HepG2 (cell line): Measurements from ENCODE around the gene BORCS5. TPM values are rescaled to one million over a fixed set of nuclear protein-coding genes. Genes with fewer than 3 reads are reported as not detected.

ENCODE experiments used
- ATAC-seq: fragments of 200-7000 bp; cut with Tn5 transposase; 3 replicates; pipeline ENCODE4 v1.9.1; 2020; ENCODE audit warnings: mild to moderate bottlenecking, moderate library complexity
- BruUV-seq: library from RNA; stranded (reverse); fragments of 400-500 nt; replicated peaks from 2 replicates; lab custom pipeline; 2021; lab: Mats Ljungman, UMichigan
- CTCF ChIA-PET: fragments of 300-600 bp; formaldehyde crosslinking; extraction: SDS; loops from one replicate; lab custom pipeline; 2021; ENCODE audit warnings: low total read pairs, inconsistent platforms, low intra/inter-chr PET ratio; lab: Yijun Ruan, JAX
- POLR2A ChIA-PET: fragments of 350-600 bp; sonication (Branson Sonifier 250); formaldehyde crosslinking; loops from one replicate; lab custom pipeline; 2020; ENCODE audit warnings: antibody characterized with exemption, inconsistent platforms; lab: Yijun Ruan, JAX
- DNase-seq: peaks from one replicate; pipeline ENCODE4 v3.0.0-alpha.2; 2015; ENCODE audit warnings: low spot score
- FAIRE-seq: peaks from 3 replicates; lab custom pipeline; 2011; peaks lifted over from hg19 to GRCh38; lab: Jason Lieb, UNC
- H2AFZ ChIP-seq: one replicate; pipeline ENCODE4 v1.6.1; 2011; ENCODE audit warnings: low read length, inconsistent platforms
- H3K27ac ChIP-seq: fragments of 300-600 bp; 3 replicates; pipeline ENCODE4 v1.8.0; 2011; ENCODE audit warnings: mixed run types, mild to moderate bottlenecking, mixed read lengths, low read length, inconsistent platforms; ENCODE audit not compliant: insufficient read depth; ENCODE audit errors: extremely low read length
- H3K27me3 ChIP-seq, 2 experiments: fragments of 200-600 bp in 1 of 2; 2 replicates in 1 of 2; 3 replicates in 1 of 2; pipeline versions ENCODE4 v1.6.0 to v1.8.0; 2011; ENCODE audit warnings: low read length in 2 of 2, mild to moderate bottlenecking in 2 of 2, moderate library complexity in 2 of 2, inconsistent platforms in 1 of 2; ENCODE audit not compliant: insufficient read depth in 2 of 2, control insufficient read depth in 1 of 2
- H3K36me3 ChIP-seq, 2 experiments: fragments of 200-600 bp in 1 of 2; replicated peaks in 1 of 2; 2 replicates in 1 of 2; 3 replicates in 1 of 2; pipeline versions ENCODE4 v1.5.1 to v1.8.0; 2011; ENCODE audit warnings: low read length in 2 of 2, inconsistent platforms in 1 of 2; ENCODE audit not compliant: insufficient read depth in 2 of 2, control insufficient read depth in 1 of 2
- H3K4me1 ChIP-seq: 2 replicates; pipeline ENCODE4 v1.5.1; 2012; ENCODE audit warnings: low read length, inconsistent platforms; ENCODE audit not compliant: insufficient read depth
- H3K4me2 ChIP-seq: 2 replicates; pipeline ENCODE4 v1.6.0; 2011; ENCODE audit warnings: low read depth, low read length, inconsistent platforms
- H3K4me3 ChIP-seq, 3 experiments: fragments of 200-600 bp in 1 of 3; sonication (generic), shearing (Covaris generic) in 1 of 3; replicated peaks in 1 of 3; 2 replicates each; pipeline ENCODE4 v1.5.1; 2011 to 2016; ENCODE audit warnings: low read length in 3 of 3, inconsistent platforms in 2 of 3, low read depth in 2 of 3, mild to moderate bottlenecking in 2 of 3, control low read depth in 1 of 3, mixed read lengths in 1 of 3; ENCODE audit not compliant: insufficient read depth in 1 of 3
- H3K79me2 ChIP-seq: one replicate; pipeline ENCODE4 v1.6.1; 2011; ENCODE audit warnings: low read length, inconsistent platforms; ENCODE audit not compliant: insufficient read depth
- H3K9ac ChIP-seq: 2 replicates; pipeline ENCODE4 v1.6.0; 2011; ENCODE audit warnings: mild to moderate bottlenecking, low read depth, low read length, inconsistent platforms; ENCODE audit not compliant: insufficient read depth
- H3K9me3 ChIP-seq: 2 replicates; pipeline ENCODE4 v1.5.1; 2012; ENCODE audit warnings: mild to moderate bottlenecking, low read length
- H4K20me1 ChIP-seq: 2 replicates; pipeline ENCODE4 v1.6.0; 2011; ENCODE audit warnings: inconsistent platforms, mild to moderate bottlenecking, low read length, moderate library complexity; ENCODE audit not compliant: insufficient read depth
- AGO2 ChIP-seq: fragments of 200-400 bp; formaldehyde crosslinking; optimal IDR thresholded peaks from 2 replicates; pipeline ENCODE3; 2017; ENCODE audit warnings: mild to moderate bottlenecking, low read depth, low read length, moderate library complexity
- DR1 ChIP-seq: sonication (generic); formaldehyde crosslinking; IDR thresholded peaks from 2 replicates; pipeline ENCODE4 v1.8.0; 2021; ENCODE audit warnings: mild to moderate bottlenecking, missing genetic modification reagents, inconsistent platforms
- PITX1 ChIP-seq: sonication (generic); formaldehyde crosslinking; IDR thresholded peaks from 2 replicates; pipeline ENCODE4 v1.5.1; 2020; ENCODE audit warnings: mild to moderate bottlenecking, missing genetic modification reagents
- RNF2 ChIP-seq: fragments of 450-650 bp; conservative IDR thresholded peaks from 2 replicates; pipeline ENCODE4 v1.6.1; 2016; ENCODE audit warnings: low read depth
- SOX13 ChIP-seq, 3 experiments: fragments of 450-650 bp in 1 of 3; sonication (generic) in 1 of 3; formaldehyde crosslinking in 1 of 3; IDR thresholded peaks in 2 of 3; conservative IDR thresholded peaks in 1 of 3; 2 replicates each; pipeline versions ENCODE4 v1.5.0 to v1.6.1; 2016 to 2020; ENCODE audit warnings: antibody characterized with exemption in 1 of 3, mild to moderate bottlenecking in 1 of 3, missing compliant biosample characterization in 1 of 3, missing genetic modification reagents in 1 of 3, moderate library complexity in 1 of 3
- WGBS: methylation state at CpG from one replicate; pipeline ENCODE4 v1.1.6; 2017; ENCODE audit warnings: low lambda C conversion rate; 5-methylcytosine and 5-hydroxymethylcytosine counted together
- in situ Hi-C: cut with HindIII; loops from 2 replicates; pipeline ENCODE4 v1.10.0; 2017; ENCODE audit warnings: low pct_unique_long_range_greater_than_20kb; ENCODE audit not compliant: extremely low pct_ligation_motif_present
- intact Hi-C: fragments of 100-400 bp; cut with micrococcal nuclease; formaldehyde crosslinking; loops from one replicate; pipeline ENCODE4 v1.10.0; 2022; ENCODE audit not compliant: unreplicated experiment
- polyA plus RNA-seq, 8 experiments: library from polyadenylated mRNA; depleted of rRNA in 3 of 8; stranded (reverse) in 7 of 8; unstranded in 1 of 8; fragments of >200 nt; fragmentation: Illumina TruSeq in 4 of 8; extraction: Trizol in 4 of 8; gene quantifications; 2 replicates each; pipeline versions ENCODE4 v1.2.1 to v1.2.3, GENCODE V29; 2011 to 2016; ENCODE audit warnings: low read depth in 4 of 8, missing spikeins in 1 of 8, mixed read lengths in 1 of 8; ENCODE audit not compliant: insufficient read depth in 1 of 8
- total RNA-seq, 5 experiments: library from RNA; depleted of rRNA; stranded (reverse); fragments of >200 nt; fragmentation: Illumina TruSeq; extraction: Trizol; gene quantifications; 2 replicates each; pipeline ENCODE4 v1.2.3, GENCODE V29; 2016; ENCODE audit warnings: low read depth in 1 of 5
- TF ChIP-seq, protein P1 (sequence below): sonication (generic); formaldehyde crosslinking; IDR thresholded peaks from 2 replicates; pipeline ENCODE4 v1.9.0; 2021; ENCODE audit warnings: mild to moderate bottlenecking, missing genetic modification reagents
- TF ChIP-seq, protein P2 (sequence below): IDR thresholded peaks from 2 replicates; pipeline ENCODE4 v1.6.1; 2018; ENCODE audit warnings: missing genetic modification reagents

Gene BORCS5
- total and polyA plus RNA-seq, 2 of the 13 experiments (the other 11 are each of a cell fraction or from before 2014, with no cell fraction given) = 3.9 to 4.7 TPM

DNA sequence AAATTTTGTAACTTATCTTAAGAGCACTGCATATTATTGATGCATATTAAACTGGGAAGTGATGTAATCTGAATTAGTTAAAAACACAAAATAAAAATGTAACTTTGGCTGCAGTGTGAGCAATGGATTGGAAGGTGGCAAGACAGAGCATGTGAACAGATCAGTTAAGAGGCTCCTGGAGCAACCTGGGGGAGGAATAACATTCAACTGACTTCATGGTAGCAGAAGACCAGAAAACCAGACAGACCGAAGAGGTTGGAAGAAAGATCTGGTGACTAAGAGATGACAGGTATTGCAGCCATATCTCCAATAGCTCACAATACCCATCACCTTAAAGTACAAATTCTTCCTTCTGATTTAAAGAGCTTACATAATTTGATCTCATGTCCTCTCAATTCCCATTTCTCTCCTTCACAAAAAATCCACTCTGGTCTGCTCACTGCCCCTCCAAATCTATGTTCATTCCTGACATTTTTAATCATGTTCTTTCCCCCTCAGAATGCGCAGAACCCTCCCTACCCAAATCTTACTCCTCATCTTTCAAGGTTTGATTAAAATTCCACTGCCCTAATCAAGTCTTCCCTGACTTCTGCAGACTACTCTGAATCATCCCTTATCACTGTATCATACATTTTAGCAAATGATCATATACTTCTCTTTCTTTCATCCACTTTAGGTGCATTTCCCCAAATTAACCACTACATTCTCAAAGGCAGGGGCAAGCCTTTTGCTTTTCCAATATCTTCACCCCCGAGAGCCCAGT lies 154.3 kb downstream of the BORCS5 start:
- CTCF ChIA-PET = no interaction called here
- no peak overlapping the region for H3K27ac ChIP-seq
- intact Hi-C loops = no loop called here

DNA sequence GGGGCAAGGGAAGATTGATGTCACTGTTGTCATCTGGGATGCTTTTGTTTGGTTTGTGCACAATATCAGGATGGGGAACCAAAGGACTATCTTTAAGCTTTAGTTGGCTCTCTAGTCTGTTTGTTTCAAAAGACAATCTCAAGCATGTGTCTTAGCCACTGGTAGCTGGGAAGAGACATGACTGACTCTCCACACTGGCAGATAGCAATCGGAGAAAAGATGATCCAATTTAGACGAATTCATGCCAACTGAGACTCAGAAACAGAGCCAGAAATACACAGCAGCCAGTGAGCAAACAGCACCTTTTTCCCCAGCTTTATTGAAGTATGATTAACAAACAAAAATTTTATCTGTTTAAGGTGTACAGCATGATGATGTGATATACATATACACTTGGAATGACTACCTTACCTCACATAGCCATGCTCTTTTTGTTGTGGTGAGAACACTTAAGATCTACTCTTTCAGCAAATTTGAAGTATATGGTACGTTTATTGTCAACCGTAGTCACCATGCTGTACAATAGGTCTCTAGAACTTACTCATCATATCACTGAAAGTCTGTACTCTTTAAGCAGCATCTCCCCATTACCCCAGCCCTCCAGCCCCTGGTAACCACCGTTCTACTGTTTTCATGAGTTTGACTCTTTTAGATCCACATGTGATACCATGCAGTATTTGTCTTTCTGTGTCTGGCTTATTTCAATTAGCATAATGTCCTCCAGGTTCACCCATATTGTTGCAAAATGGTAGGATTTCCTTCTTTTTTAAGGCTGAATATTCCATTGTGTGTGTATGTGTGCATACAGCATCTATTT lies 155.2 kb downstream of the BORCS5 start:
- in situ Hi-C loops = no loop called here
- 97% methylated on average over 5 of the region's 5 CpGs for WGBS
- POLR2A ChIA-PET = no interaction called here
- TF ChIP-seq, protein P1, sequence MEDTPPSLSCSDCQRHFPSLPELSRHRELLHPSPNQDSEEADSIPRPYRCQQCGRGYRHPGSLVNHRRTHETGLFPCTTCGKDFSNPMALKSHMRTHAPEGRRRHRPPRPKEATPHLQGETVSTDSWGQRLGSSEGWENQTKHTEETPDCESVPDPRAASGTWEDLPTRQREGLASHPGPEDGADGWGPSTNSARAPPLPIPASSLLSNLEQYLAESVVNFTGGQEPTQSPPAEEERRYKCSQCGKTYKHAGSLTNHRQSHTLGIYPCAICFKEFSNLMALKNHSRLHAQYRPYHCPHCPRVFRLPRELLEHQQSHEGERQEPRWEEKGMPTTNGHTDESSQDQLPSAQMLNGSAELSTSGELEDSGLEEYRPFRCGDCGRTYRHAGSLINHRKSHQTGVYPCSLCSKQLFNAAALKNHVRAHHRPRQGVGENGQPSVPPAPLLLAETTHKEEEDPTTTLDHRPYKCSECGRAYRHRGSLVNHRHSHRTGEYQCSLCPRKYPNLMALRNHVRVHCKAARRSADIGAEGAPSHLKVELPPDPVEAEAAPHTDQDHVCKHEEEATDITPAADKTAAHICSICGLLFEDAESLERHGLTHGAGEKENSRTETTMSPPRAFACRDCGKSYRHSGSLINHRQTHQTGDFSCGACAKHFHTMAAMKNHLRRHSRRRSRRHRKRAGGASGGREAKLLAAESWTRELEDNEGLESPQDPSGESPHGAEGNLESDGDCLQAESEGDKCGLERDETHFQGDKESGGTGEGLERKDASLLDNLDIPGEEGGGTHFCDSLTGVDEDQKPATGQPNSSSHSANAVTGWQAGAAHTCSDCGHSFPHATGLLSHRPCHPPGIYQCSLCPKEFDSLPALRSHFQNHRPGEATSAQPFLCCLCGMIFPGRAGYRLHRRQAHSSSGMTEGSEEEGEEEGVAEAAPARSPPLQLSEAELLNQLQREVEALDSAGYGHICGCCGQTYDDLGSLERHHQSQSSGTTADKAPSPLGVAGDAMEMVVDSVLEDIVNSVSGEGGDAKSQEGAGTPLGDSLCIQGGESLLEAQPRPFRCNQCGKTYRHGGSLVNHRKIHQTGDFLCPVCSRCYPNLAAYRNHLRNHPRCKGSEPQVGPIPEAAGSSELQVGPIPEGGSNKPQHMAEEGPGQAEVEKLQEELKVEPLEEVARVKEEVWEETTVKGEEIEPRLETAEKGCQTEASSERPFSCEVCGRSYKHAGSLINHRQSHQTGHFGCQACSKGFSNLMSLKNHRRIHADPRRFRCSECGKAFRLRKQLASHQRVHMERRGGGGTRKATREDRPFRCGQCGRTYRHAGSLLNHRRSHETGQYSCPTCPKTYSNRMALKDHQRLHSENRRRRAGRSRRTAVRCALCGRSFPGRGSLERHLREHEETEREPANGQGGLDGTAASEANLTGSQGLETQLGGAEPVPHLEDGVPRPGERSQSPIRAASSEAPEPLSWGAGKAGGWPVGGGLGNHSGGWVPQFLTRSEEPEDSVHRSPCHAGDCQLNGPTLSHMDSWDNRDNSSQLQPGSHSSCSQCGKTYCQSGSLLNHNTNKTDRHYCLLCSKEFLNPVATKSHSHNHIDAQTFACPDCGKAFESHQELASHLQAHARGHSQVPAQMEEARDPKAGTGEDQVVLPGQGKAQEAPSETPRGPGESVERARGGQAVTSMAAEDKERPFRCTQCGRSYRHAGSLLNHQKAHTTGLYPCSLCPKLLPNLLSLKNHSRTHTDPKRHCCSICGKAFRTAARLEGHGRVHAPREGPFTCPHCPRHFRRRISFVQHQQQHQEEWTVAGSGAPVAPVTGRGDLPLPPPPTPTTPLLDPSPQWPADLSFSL (CRISPR knock-in tag) = no peak
- TF ChIP-seq PITX1 (CRISPR knock-in tag) (no peak), AGO2 (no peak), SOX13 (IDR thresholded peaks at IDR 0.05) (no peak), SOX13 (CRISPR knock-in tag; conservative IDR thresholded peaks at IDR 0.05 in 1 of 2, IDR thresholded peaks at IDR 0.05 in 1 of 2) (no peak), RNF2 (no peak)
- TF ChIP-seq, protein P2, sequence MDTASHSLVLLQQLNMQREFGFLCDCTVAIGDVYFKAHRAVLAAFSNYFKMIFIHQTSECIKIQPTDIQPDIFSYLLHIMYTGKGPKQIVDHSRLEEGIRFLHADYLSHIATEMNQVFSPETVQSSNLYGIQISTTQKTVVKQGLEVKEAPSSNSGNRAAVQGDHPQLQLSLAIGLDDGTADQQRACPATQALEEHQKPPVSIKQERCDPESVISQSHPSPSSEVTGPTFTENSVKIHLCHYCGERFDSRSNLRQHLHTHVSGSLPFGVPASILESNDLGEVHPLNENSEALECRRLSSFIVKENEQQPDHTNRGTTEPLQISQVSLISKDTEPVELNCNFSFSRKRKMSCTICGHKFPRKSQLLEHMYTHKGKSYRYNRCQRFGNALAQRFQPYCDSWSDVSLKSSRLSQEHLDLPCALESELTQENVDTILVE (CRISPR knock-in tag) = no peak

More for the DNA sequence above, 154.3 kb downstream of the BORCS5 start:
- peaks cover 24% of the 10 kb centered on the region for H3K4me1 ChIP-seq
- FAIRE-seq = no peak
- H2AFZ ChIP-seq = no peak overlapping the region
- H3K4me3 ChIP-seq = no peak overlapping the region
- no peak for ATAC-seq
- BruUV-seq = no TSS peak
- DNase-seq = no peak
- H3K9ac ChIP-seq = no peak overlapping the region
- over 99% methylated on average over 3 of the region's 3 CpGs for WGBS
- H3K36me3 ChIP-seq = peaks cover 14 to 53% of the 10 kb centered on the region in 2 experiments; a peak in 4 of 5 replicates
- POLR2A ChIA-PET = no interaction called here
- peaks cover 74% of the 10 kb centered on the region for H3K79me2 ChIP-seq
- no peaks in the 10 kb centered on the region for H3K27me3 ChIP-seq
- no peak for TF ChIP-seq DR1 (CRISPR knock-in tag)
- no peaks in the 10 kb centered on the region for H3K9me3 ChIP-seq
- peaks cover 5% of the 10 kb centered on the region; the same call in 1 of the 2 replicates for H4K20me1 ChIP-seq
- H3K4me2 ChIP-seq = no peak overlapping the region
- in situ Hi-C loops = no loop called here

More for the DNA sequence above, 155.2 kb downstream of the BORCS5 start:
- H3K27me3 ChIP-seq = no peaks in the 10 kb centered on the region
- H3K9me3 ChIP-seq = no peaks in the 10 kb centered on the region
- FAIRE-seq (no peak), ATAC-seq (no peak), DNase-seq (no peak)
- H3K79me2 ChIP-seq = peaks cover 74% of the 10 kb centered on the region
- peaks cover 15% of the 10 kb centered on the region for H3K4me1 ChIP-seq
- no peak overlapping the region for H3K4me2 ChIP-seq
- CTCF ChIA-PET = no interaction called here
- no peak overlapping the region for H3K27ac ChIP-seq
- H2AFZ ChIP-seq = no peak overlapping the region
- H4K20me1 ChIP-seq = no peaks in the 10 kb centered on the region
- no peak overlapping the region for H3K9ac ChIP-seq
- H3K4me3 ChIP-seq = no peak overlapping the region
- intact Hi-C loops = no loop called here
- BruUV-seq = no TSS peak
- H3K36me3 ChIP-seq = peaks cover 14 to 62% of the 10 kb centered on the region in 2 experiments; a peak in 4 of 5 replicates
